K562 (cell line): Measurements from ENCODE around the gene SETMAR. TPM values are rescaled to one million over a fixed set of nuclear protein-coding genes. Genes with fewer than 3 reads are reported as not detected.

Experiments used
- BACH1 ChIP-seq: fragments of 200-800 bp; sonication (Bioruptor generic); IDR thresholded peaks from 2 replicates; pipeline ENCODE4 v1.6.1; 2016; ENCODE audit warnings: missing genetic modification characterization, missing compliant biosample characterization
- BHLHE40 ChIP-seq: IDR thresholded peaks from 2 replicates; pipeline ENCODE4 v1.6.1; 2011; ENCODE audit warnings: low read length, improper control_type of control experiment
- EP300 ChIP-seq: IDR thresholded peaks from 2 replicates; pipeline ENCODE4 v1.6.1; 2012; ENCODE audit warnings: low read length, improper control_type of control experiment
- FIP1L1 ChIP-seq: fragments of 200-400 bp; formaldehyde crosslinking; IDR thresholded peaks from 2 replicates; pipeline ENCODE4 v1.6.1; 2018; ENCODE audit warnings: mild to moderate bottlenecking, low read depth, low read length; ENCODE audit not compliant: poor library complexity, severe bottlenecking
- HMG20A ChIP-seq: fragments of 450-650 bp; formaldehyde crosslinking; conservative IDR thresholded peaks from 2 replicates; pipeline ENCODE4 v1.4.0; 2020; ENCODE audit warnings: mild to moderate bottlenecking, mixed read lengths
- MTA2 ChIP-seq: fragments of 450-650 bp; IDR thresholded peaks from 2 replicates; pipeline ENCODE4 v1.6.1; 2016; ENCODE audit warnings: low read depth
- NFE2L1 ChIP-seq: fragments of 450-650 bp; IDR thresholded peaks from 2 replicates; pipeline ENCODE4 v1.6.1; 2016; ENCODE audit warnings: missing genetic modification characterization, low read depth, mild to moderate bottlenecking, missing compliant biosample characterization, moderate library complexity, borderline replicate concordance
- RUNX1 ChIP-seq: sonication (generic); IDR thresholded peaks from 2 replicates; pipeline ENCODE4 v1.6.1; 2016; ENCODE audit warnings: antibody characterized with exemption, low read depth
- SAFB2 ChIP-seq: fragments of 200-400 bp; formaldehyde crosslinking; IDR thresholded peaks from 2 replicates; pipeline ENCODE4 v1.6.1; 2018; ENCODE audit warnings: borderline replicate concordance, low read length, low read depth, moderate library complexity; ENCODE audit not compliant: severe bottlenecking
- TAF1 ChIP-seq: IDR thresholded peaks from 2 replicates; pipeline ENCODE4 v1.6.1; 2011; ENCODE audit warnings: mild to moderate bottlenecking, low read length, moderate library complexity; ENCODE audit not compliant: insufficient read depth, control insufficient read depth, severe bottlenecking; ENCODE audit errors: extremely low read depth
- ZBTB7A ChIP-seq: IDR thresholded peaks from 2 replicates; pipeline ENCODE4 v1.6.1; 2011; ENCODE audit warnings: low read depth, mild to moderate bottlenecking, low read length, moderate library complexity, borderline replicate concordance; ENCODE audit not compliant: control insufficient read depth
- ZC3H4 ChIP-seq: sonication (generic); formaldehyde crosslinking; IDR thresholded peaks from 2 replicates; pipeline ENCODE4 v1.9.0; 2021; ENCODE audit warnings: missing genetic modification reagents, borderline replicate concordance
- polyA plus RNA-seq, 8 experiments: library from polyadenylated mRNA; depleted of rRNA in 4 of 8; stranded (reverse) in 5 of 8; unstranded in 3 of 8; fragments of >200 nt; fragmentation: Nextera tagmentation in 2 of 8; fragmentation: Illumina TruSeq in 1 of 8; extraction: Ambion mirVana in 2 of 8; extraction: Trizol in 1 of 8; gene quantifications; 2 replicates each; pipeline versions ENCODE4 v1.2.1 to v1.2.3, GENCODE V29; 2011 to 2014; ENCODE audit warnings: inconsistent platforms in 1 of 8, missing spikeins in 1 of 8
- total RNA-seq, 7 experiments: library from RNA; depleted of rRNA in 6 of 7; stranded (reverse); fragments of >200 nt in 6 of 7; fragmentation: Illumina TruSeq in 2 of 7; extraction: Trizol in 2 of 7; gene quantifications; 2 replicates each; pipeline versions ENCODE4 v1.2.1 to v1.2.3, GENCODE V29; 2011 to 2021; ENCODE audit warnings: low replicate concordance in 1 of 7
- TF ChIP-seq, protein P1 (sequence below): fragments of 450-650 bp; formaldehyde crosslinking; IDR thresholded peaks from 2 replicates; pipeline ENCODE4 v1.4.0; 2020; ENCODE audit warnings: mild to moderate bottlenecking
- TF ChIP-seq, protein P2 (sequence below), 3 experiments: IDR thresholded peaks in 2 of 3; conservative IDR thresholded peaks in 1 of 3; 2 replicates each; pipeline ENCODE4 v1.5.1; 2011 to 2012; ENCODE audit warnings: low read length in 3 of 3, mild to moderate bottlenecking in 3 of 3, control low read depth in 2 of 3, improper control_type of control experiment in 1 of 3, inconsistent platforms in 1 of 3, low read depth in 1 of 3, mixed read lengths in 1 of 3, moderate library complexity in 1 of 3; ENCODE audit not compliant: insufficient read depth in 2 of 3
- TF ChIP-seq, protein P3 (sequence below): fragments of 250-450 bp; sonication (Bioruptor Pico); IDR thresholded peaks from 2 replicates; pipeline ENCODE4 v1.5.0; 2022; ENCODE audit warnings: mild to moderate bottlenecking
- TF ChIP-seq, protein P4 (sequence below): sonication (generic); formaldehyde crosslinking; IDR thresholded peaks from 2 replicates; pipeline ENCODE4 v1.8.0; 2022; ENCODE audit warnings: missing genetic modification reagents, mild to moderate bottlenecking, borderline replicate concordance
- TF ChIP-seq, protein P5 (sequence below), 2 experiments: IDR thresholded peaks; 2 replicates each; pipeline ENCODE4 v1.6.1; 2011; ENCODE audit warnings: borderline replicate concordance in 1 of 2, control low read depth in 1 of 2, low read depth in 1 of 2, low read length in 1 of 2, mild to moderate bottlenecking in 1 of 2, mixed read lengths in 1 of 2, moderate library complexity in 1 of 2; ENCODE audit not compliant: insufficient read depth in 1 of 2, insufficient read length in 1 of 2, poor library complexity in 1 of 2, severe bottlenecking in 1 of 2; ENCODE audit errors: extremely low read depth in 1 of 2

The SETMAR gene
- total and polyA plus RNA-seq, 9 of the 15 experiments (the other 6 are each of a cell fraction or from before 2014, with no cell fraction given): 5.5 to 25.1 (median 18.2) TPM

DNA sequence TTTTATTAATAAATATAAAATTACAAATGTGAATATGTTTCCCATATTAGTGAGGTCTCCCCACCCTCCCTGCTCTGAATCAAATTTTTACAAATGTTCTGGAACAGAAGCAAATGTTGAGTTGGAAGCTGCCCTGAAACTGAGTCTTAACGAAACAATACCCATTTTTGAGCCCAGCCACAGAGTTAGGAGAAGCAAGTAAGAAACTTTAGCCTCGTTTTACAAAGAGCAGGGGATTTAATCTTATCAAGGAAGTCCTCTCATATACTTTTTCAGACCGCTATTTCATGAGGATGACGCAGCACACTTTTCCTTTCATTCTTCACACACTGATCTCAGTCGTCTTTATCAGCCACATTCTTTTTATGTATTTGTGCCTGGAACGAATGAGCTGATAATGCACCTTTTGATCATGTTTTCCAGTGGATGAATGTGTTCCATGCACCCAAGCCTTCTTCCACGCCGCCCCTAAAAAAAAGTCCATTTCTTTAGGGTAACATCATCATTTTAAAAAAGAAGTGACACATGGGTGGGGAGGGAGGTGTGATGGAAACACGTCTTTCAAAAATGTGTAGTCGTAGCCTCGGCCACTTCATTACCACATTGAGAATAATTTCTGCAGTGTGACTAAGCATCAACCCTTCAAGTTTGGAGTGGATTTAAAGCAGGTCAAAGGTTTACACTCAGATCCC, 48.1 kb downstream of the SETMAR start (continued):
- TF ChIP-seq ZC3H4 (CRISPR knock-in tag) (no peak), EP300 (peak; percentile 56; the same call in 1 of the 2 replicates), TAF1 (no peak), MTA2 (no peak), RUNX1 (no peak), FIP1L1 (no peak), HMG20A (CRISPR knock-in tag) (no peak), BHLHE40 (no peak), SAFB2 (no peak), NFE2L1 (peak; percentile 73), ZBTB7A (no peak), BACH1 (tag) (peak; percentile 75; the same call in 1 of the 2 replicates)
- TF ChIP-seq, protein P1, sequence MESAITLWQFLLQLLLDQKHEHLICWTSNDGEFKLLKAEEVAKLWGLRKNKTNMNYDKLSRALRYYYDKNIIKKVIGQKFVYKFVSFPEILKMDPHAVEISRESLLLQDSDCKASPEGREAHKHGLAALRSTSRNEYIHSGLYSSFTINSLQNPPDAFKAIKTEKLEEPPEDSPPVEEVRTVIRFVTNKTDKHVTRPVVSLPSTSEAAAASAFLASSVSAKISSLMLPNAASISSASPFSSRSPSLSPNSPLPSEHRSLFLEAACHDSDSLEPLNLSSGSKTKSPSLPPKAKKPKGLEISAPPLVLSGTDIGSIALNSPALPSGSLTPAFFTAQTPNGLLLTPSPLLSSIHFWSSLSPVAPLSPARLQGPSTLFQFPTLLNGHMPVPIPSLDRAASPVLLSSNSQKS (CRISPR knock-in tag): no peak
- TF ChIP-seq, protein P2, sequence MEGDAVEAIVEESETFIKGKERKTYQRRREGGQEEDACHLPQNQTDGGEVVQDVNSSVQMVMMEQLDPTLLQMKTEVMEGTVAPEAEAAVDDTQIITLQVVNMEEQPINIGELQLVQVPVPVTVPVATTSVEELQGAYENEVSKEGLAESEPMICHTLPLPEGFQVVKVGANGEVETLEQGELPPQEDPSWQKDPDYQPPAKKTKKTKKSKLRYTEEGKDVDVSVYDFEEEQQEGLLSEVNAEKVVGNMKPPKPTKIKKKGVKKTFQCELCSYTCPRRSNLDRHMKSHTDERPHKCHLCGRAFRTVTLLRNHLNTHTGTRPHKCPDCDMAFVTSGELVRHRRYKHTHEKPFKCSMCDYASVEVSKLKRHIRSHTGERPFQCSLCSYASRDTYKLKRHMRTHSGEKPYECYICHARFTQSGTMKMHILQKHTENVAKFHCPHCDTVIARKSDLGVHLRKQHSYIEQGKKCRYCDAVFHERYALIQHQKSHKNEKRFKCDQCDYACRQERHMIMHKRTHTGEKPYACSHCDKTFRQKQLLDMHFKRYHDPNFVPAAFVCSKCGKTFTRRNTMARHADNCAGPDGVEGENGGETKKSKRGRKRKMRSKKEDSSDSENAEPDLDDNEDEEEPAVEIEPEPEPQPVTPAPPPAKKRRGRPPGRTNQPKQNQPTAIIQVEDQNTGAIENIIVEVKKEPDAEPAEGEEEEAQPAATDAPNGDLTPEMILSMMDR (IDR thresholded peaks at IDR 0.05 in 2 of 3, conservative IDR thresholded peaks at IDR 0.05 in 1 of 3; ENCODE audit: insufficient read depth in 2 of 3, low read depth in 1 of 3, low read length in 3 of 3): no peak
- TF ChIP-seq, protein P3, sequence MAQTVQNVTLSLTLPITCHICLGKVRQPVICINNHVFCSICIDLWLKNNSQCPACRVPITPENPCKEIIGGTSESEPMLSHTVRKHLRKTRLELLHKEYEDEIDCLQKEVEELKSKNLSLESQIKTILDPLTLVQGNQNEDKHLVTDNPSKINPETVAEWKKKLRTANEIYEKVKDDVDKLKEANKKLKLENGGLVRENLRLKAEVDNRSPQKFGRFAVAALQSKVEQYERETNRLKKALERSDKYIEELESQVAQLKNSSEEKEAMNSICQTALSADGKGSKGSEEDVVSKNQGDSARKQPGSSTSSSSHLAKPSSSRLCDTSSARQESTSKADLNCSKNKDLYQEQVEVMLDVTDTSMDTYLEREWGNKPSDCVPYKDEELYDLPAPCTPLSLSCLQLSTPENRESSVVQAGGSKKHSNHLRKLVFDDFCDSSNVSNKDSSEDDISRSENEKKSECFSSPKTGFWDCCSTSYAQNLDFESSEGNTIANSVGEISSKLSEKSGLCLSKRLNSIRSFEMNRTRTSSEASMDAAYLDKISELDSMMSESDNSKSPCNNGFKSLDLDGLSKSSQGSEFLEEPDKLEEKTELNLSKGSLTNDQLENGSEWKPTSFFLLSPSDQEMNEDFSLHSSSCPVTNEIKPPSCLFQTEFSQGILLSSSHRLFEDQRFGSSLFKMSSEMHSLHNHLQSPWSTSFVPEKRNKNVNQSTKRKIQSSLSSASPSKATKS (CRISPR knock-in tag): no peak
- TF ChIP-seq, protein P4, sequence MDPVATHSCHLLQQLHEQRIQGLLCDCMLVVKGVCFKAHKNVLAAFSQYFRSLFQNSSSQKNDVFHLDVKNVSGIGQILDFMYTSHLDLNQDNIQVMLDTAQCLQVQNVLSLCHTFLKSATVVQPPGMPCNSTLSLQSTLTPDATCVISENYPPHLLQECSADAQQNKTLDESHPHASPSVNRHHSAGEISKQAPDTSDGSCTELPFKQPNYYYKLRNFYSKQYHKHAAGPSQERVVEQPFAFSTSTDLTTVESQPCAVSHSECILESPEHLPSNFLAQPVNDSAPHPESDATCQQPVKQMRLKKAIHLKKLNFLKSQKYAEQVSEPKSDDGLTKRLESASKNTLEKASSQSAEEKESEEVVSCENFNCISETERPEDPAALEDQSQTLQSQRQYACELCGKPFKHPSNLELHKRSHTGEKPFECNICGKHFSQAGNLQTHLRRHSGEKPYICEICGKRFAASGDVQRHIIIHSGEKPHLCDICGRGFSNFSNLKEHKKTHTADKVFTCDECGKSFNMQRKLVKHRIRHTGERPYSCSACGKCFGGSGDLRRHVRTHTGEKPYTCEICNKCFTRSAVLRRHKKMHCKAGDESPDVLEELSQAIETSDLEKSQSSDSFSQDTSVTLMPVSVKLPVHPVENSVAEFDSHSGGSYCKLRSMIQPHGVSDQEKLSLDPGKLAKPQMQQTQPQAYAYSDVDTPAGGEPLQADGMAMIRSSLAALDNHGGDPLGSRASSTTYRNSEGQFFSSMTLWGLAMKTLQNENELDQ (CRISPR knock-in tag): no peak
- TF ChIP-seq, protein P5, sequence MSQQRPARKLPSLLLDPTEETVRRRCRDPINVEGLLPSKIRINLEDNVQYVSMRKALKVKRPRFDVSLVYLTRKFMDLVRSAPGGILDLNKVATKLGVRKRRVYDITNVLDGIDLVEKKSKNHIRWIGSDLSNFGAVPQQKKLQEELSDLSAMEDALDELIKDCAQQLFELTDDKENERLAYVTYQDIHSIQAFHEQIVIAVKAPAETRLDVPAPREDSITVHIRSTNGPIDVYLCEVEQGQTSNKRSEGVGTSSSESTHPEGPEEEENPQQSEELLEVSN (IDR thresholded peaks at IDR 0.05; ENCODE audit: borderline replicate concordance in 1 of 2, extremely low read depth in 1 of 2, insufficient read depth in 1 of 2, insufficient read length in 1 of 2, low read depth in 1 of 2, low read length in 1 of 2, poor library complexity in 1 of 2, severe bottlenecking in 1 of 2): no peak
